BLaER1 treated with 17β-estradiol and CSF1 and Interleukin-3, amounts not matched to agents 10 nM and 100 nM (cell line): ENCODE measurements around the gene HERPUD2.
A peak's percentile ranks its signal among the peaks of the same experiment; 100 is the strongest.

Experiments used
- H3K27ac ChIP-seq, 11 experiments: shearing (Covaris generic); formaldehyde crosslinking; 2 replicates each; pipeline ENCODE4 v1.8.1; 2022
- H3K27me3 ChIP-seq, 11 experiments: shearing (Covaris generic); formaldehyde crosslinking; 2 replicates each; pipeline ENCODE4 v1.8.1; 2022
- H3K36me3 ChIP-seq, 11 experiments: shearing (Covaris generic); formaldehyde crosslinking; 2 replicates each; pipeline ENCODE4 v1.8.1; 2022
- H3K4me1 ChIP-seq, 10 experiments: shearing (Covaris generic); formaldehyde crosslinking; 2 replicates each; pipeline ENCODE4 v1.8.1; 2022
- H3K4me2 ChIP-seq, 11 experiments: shearing (Covaris generic); formaldehyde crosslinking; 2 replicates each; pipeline ENCODE4 v1.8.1; 2022
- H3K4me3 ChIP-seq, 10 experiments: shearing (Covaris generic); formaldehyde crosslinking; 2 replicates each; pipeline ENCODE4 v1.8.1; 2022
- H3K9ac ChIP-seq, 11 experiments: shearing (Covaris generic); formaldehyde crosslinking; 2 replicates each; pipeline ENCODE4 v1.8.1; 2022
- H3K9me3 ChIP-seq, 11 experiments: shearing (Covaris generic); formaldehyde crosslinking; replicated peaks in 1 of 11; 2 replicates each; pipeline ENCODE4 v1.8.1; 2022
- H4K20me1 ChIP-seq, 11 experiments: shearing (Covaris generic); formaldehyde crosslinking; 2 replicates each; pipeline ENCODE4 v1.8.1; 2022
- Cebpa-rat ChIP-seq, 11 experiments: shearing (Covaris generic); IDR thresholded peaks; 2 replicates each; pipeline ENCODE4 v1.8.1; 2022

Gene HERPUD2

GRCh38 chr7:35727571-35727970 is 32.6 kb upstream of the HERPUD2 start:
- Histone ChIP-seq H3K36me3 (no peaks in the 10 kb centered on the region), H3K9me3 (peaks cover 0 to 9% (median 6%) of the 10 kb centered on the region in 11 experiments; a peak in 11 of 22 replicates), H3K4me3 (no peak overlapping the region), H3K9ac (no peak overlapping the region), H3K27me3 (no peaks in the 10 kb centered on the region), H3K4me2 (peak overlapping the region in 10 of 11 experiments; percentile 16 to 82 (median 54); a peak in 17 of 22 replicates), H3K4me1 (peaks cover 40 to 75% (median 62%) of the 10 kb centered on the region in 10 experiments), H3K27ac (no peak overlapping the region), H4K20me1 (no peaks in the 10 kb centered on the region)
- no peak for TF ChIP-seq Cebpa-rat (IDR thresholded peaks at IDR 0.05)

DNA sequence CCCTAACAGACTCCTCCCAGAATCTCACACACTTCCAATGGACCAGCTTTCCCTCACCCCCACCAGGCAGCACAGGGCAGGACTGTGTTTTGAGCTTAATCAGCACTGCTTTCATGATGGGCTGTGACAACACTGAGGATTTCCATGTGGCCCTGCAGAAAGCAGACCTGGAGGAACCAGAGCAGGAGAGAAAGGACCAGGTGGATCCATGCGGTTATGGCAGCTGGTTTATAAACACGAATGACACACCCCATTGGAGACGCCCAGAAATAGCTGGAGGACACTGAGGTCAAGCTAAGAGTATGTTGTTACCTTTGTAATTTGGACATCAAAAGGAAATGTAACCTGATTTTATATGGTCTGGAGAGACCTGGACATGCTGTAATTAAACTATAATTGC is 31.7 kb upstream of the HERPUD2 start:
- 0 out of 22 replicates have a peak overlapping the region, but pooled peaks of 1 of the 11 experiments have one; percentile 3 for H3K4me2 ChIP-seq
- H3K4me1 ChIP-seq, result peaks cover 49 to 85% (median 72%) of the 10 kb centered on the region in 10 experiments
- no peaks in the 10 kb centered on the region for H3K27me3 ChIP-seq
- peaks cover 0 to 9% (median 6%) of the 10 kb centered on the region in 11 experiments; a peak in 11 of 22 replicates for H3K9me3 ChIP-seq
- no peaks in the 10 kb centered on the region for H4K20me1 ChIP-seq
- no peak for TF ChIP-seq Cebpa-rat (IDR thresholded peaks at IDR 0.05)
- no peak overlapping the region for H3K4me3 ChIP-seq
- H3K9ac ChIP-seq, result no peak overlapping the region
- H3K36me3 ChIP-seq, result no peaks in the 10 kb centered on the region
- no peak overlapping the region for H3K27ac ChIP-seq

GRCh38 chr7:35725280-35725680 is 30.3 kb upstream of the HERPUD2 start:
- no peak for TF ChIP-seq Cebpa-rat (IDR thresholded peaks at IDR 0.05)
- Histone ChIP-seq H3K4me1 (peaks cover 50 to 90% (median 75%) of the 10 kb centered on the region in 10 experiments), H3K9me3 (peaks cover 0 to 9% (median 6%) of the 10 kb centered on the region in 11 experiments; a peak in 11 of 22 replicates), H3K4me2 (peak overlapping the region in 10 of 11 experiments; percentile 14 to 63 (median 50); a peak in 16 of 22 replicates), H3K9ac (0 out of 22 replicates have a peak overlapping the region, but pooled peaks of 1 of the 11 experiments have one; percentile 22), H3K27ac (peak overlapping the region in 4 of 11 experiments; percentile 5 to 26 (median 15); a peak in 1 of 22 replicates), H3K4me3 (no peak overlapping the region), H3K36me3 (no peaks in the 10 kb centered on the region), H4K20me1 (no peaks in the 10 kb centered on the region), H3K27me3 (no peaks in the 10 kb centered on the region)

GRCh38 chr7:35723011-35723410 is 28.1 kb upstream of the HERPUD2 start:
- Histone ChIP-seq H3K4me1 (peaks cover 27 to 70% (median 53%) of the 10 kb centered on the region in 10 experiments), H3K9me3 (peaks cover 0 to 9% (median 6%) of the 10 kb centered on the region in 11 experiments; a peak in 11 of 22 replicates), H3K4me3 (no peak overlapping the region), H3K27me3 (no peaks in the 10 kb centered on the region), H4K20me1 (no peaks in the 10 kb centered on the region), H3K36me3 (no peaks in the 10 kb centered on the region), H3K4me2 (peak overlapping the region in 8 of 11 experiments; percentile 57 to 80 (median 70); a peak in 17 of 22 replicates), H3K27ac (no peak overlapping the region), H3K9ac (no peak overlapping the region)
- no peak for TF ChIP-seq Cebpa-rat (IDR thresholded peaks at IDR 0.05)

GRCh38 chr7:35722054-35722849 is 27.3 kb upstream of the HERPUD2 start:
- Histone ChIP-seq H3K9ac (no peak overlapping the region), H3K4me3 (no peak overlapping the region; a peak in 1 of 20 replicates), H3K27me3 (no peaks in the 10 kb centered on the region), H3K36me3 (no peaks in the 10 kb centered on the region), H3K4me2 (peak overlapping the region; percentile 46 to 80 (median 67)), H4K20me1 (no peaks in the 10 kb centered on the region), H3K4me1 (peaks cover 20 to 64% (median 45%) of the 10 kb centered on the region in 10 experiments), H3K9me3 (peaks cover 0 to 9% (median 6%) of the 10 kb centered on the region in 11 experiments; a peak in 11 of 22 replicates), H3K27ac (peak overlapping the region in 4 of 11 experiments; percentile 10 to 52 (median 44); a peak in 6 of 22 replicates)
- no peak for TF ChIP-seq Cebpa-rat (IDR thresholded peaks at IDR 0.05)

GRCh38 chr7:35721288-35721687 is 26.4 kb upstream of the HERPUD2 start:
- Histone ChIP-seq H4K20me1 (no peaks in the 10 kb centered on the region), H3K27ac (peak overlapping the region in 6 of 11 experiments; percentile 10 to 52 (median 37); a peak in 7 of 22 replicates), H3K4me3 (no peak overlapping the region), H3K36me3 (no peaks in the 10 kb centered on the region), H3K4me2 (peak overlapping the region; percentile 0 to 80 (median 67); a peak in 21 of 22 replicates), H3K4me1 (peaks cover 17 to 60% (median 43%) of the 10 kb centered on the region in 10 experiments), H3K9ac (no peak overlapping the region), H3K9me3 (peaks cover 0 to 9% (median 6%) of the 10 kb centered on the region in 11 experiments; a peak in 11 of 22 replicates), H3K27me3 (no peaks in the 10 kb centered on the region)
- TF ChIP-seq Cebpa-rat (IDR thresholded peaks at IDR 0.05), result no peak

- Histone ChIP-seq H4K20me1 (no peaks in the 10 kb centered on the region), H3K27me3 (no peaks in the 10 kb centered on the region), H3K9ac (no peak overlapping the region), H3K27ac (0 out of 22 replicates have a peak overlapping the region, but pooled peaks of 1 of the 11 experiments have one; percentile 42), H3K9me3 (peaks cover 0 to 9% (median 6%) of the 10 kb centered on the region in 11 experiments; a peak in 11 of 22 replicates), H3K4me3 (no peak overlapping the region), H3K36me3 (no peaks in the 10 kb centered on the region), H3K4me1 (peaks cover 17 to 59% (median 41%) of the 10 kb centered on the region in 10 experiments), H3K4me2 (peak overlapping the region in 9 of 11 experiments; percentile 46 to 80 (median 69); a peak in 17 of 22 replicates)
- no peak for TF ChIP-seq Cebpa-rat (IDR thresholded peaks at IDR 0.05)
Observed at GRCh38 chr7:35720849-35721248, 25.9 kb upstream of the HERPUD2 start.

DNA sequence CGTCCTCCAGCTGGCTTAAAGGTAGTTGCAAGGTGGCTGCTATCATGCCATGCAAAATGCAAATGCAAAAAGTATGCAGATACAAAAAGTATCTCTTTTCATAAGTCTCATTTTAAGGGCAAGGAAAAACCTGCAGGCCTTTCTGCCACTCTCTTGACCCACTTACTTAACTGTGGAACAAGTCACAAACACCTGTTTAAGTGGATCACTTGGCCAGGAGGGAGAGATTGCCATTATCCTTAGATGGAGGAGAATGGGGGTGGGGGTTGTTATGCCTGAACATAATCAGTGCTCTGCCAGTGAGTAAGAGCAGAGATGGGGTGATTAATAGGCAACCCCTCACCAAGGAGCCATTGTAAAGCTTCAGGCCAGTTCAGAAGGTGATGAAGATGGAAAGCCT is 25.1 kb upstream of the HERPUD2 start:
- Histone ChIP-seq H3K9ac (no peak overlapping the region), H3K36me3 (no peaks in the 10 kb centered on the region), H3K4me1 (peaks cover 17 to 57% (median 36%) of the 10 kb centered on the region in 10 experiments), H3K4me3 (no peak overlapping the region), H3K4me2 (no peak overlapping the region), H3K27me3 (no peaks in the 10 kb centered on the region), H4K20me1 (no peaks in the 10 kb centered on the region), H3K27ac (no peak overlapping the region), H3K9me3 (peaks cover 0 to 9% (median 6%) of the 10 kb centered on the region in 11 experiments; a peak in 11 of 22 replicates)
- TF ChIP-seq Cebpa-rat (IDR thresholded peaks at IDR 0.05), result no peak

DNA sequence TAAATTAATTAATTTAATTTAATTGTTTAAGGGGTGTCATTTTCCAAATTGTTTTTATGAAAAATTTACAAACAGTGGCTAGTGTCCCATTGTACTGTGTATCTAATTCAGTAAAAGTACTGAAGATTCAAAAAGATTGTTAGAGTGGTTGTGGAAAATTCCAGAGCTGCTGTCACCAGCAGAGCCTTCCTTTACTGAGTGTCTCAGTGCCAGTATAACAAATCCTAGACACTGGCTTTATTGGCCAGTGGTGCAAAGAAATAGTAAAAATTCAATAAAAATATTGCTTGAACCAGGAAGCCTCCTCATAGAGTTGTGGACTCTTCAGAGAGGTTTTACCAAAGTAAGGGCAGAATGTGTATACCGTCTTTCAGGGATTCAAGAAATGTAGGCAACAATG is 23.1 kb upstream of the HERPUD2 start:
- TF ChIP-seq Cebpa-rat (IDR thresholded peaks at IDR 0.05), result no peak
- no peaks in the 10 kb centered on the region for H3K36me3 ChIP-seq
- H3K4me2 ChIP-seq, result no peak overlapping the region
- no peaks in the 10 kb centered on the region for H3K9me3 ChIP-seq
- peaks cover 17 to 43% (median 23%) of the 10 kb centered on the region in 10 experiments for H3K4me1 ChIP-seq
- no peak overlapping the region for H3K9ac ChIP-seq
- H3K27me3 ChIP-seq, result no peaks in the 10 kb centered on the region
- no peak overlapping the region for H3K4me3 ChIP-seq
- H3K27ac ChIP-seq, result no peak overlapping the region
- H4K20me1 ChIP-seq, result no peaks in the 10 kb centered on the region
